HG02610 (cell line): ENCODE results near the gene KERA.
"Not testable (repeated sequence)": the region's sequence is repeated elsewhere in the genome, so short reads cannot be mapped to it uniquely, and the experiment has no call there.

Source experiments
- ATAC-seq: cut with Tn5 transposase; IDR thresholded peaks from one replicate; pipeline ENCODE4 v1.9.1; 2021; ENCODE audit warnings: mild to moderate bottlenecking, moderate library complexity; ENCODE audit not compliant: unreplicated experiment

KERA gene, protein sequence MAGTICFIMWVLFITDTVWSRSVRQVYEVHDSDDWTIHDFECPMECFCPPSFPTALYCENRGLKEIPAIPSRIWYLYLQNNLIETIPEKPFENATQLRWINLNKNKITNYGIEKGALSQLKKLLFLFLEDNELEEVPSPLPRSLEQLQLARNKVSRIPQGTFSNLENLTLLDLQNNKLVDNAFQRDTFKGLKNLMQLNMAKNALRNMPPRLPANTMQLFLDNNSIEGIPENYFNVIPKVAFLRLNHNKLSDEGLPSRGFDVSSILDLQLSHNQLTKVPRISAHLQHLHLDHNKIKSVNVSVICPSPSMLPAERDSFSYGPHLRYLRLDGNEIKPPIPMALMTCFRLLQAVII

DNA sequence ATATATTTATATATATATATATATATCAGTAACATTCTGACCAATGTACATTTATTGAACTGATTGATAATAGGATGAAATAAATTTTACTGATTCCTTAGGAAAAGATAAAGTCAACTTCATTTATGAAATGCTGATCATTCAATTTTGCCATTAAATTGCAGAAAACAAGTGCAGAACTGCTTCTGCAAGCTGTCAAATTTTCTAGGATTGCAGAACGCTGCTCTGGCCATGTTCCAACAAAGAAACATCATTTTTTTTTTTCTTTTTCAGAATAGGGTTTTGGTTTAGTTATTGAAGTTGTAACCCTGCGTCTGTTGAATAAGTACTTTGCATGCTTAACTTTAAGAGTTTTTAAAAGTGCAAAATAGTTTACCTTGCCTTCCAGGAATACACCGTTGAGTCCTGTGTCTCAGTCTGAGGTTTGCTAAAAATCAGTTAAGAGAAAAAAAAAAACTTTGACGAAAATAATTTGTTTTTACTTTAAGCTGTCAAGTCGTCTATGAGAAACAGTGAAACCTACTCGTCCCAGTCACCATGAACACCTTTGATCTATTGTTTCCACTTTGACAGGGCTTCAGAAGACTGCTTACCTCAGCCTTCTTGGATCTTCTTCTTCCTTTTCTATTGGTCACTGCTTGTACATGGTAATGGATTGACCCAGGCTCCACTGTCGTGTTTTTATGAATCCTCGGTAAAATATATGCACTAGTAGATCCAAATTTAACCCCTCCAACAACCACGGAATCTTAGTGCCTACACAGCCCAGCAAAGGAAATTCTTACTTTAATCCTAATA, at the start of gene KERA:
KERA (minus strand) TSS at position 657 of the 798 bp plus-strand sequence. CDS start 1,743 bp downstream, outside the sequence.
- ATAC-seq = no peak

DNA sequence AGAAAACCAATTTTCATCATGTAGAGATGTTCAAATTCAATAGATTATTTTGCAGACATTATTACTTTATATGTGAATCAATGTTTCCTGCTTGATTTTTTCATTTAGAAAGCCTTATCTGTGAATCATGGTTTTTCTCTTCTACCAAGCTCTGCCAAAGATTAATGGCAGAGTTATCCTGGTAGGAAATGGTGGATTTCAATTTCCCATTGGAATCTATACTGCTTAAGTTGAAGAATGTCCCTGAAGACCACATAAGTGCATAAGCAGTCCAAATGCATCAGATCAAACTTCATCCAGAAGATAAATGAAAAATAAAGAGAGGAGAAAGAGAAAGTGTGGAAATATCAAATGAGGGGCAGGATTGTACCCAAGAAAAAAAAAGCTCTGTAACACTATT, 48.5 kb upstream of the KERA start:
- ATAC-seq = no peak

DNA sequence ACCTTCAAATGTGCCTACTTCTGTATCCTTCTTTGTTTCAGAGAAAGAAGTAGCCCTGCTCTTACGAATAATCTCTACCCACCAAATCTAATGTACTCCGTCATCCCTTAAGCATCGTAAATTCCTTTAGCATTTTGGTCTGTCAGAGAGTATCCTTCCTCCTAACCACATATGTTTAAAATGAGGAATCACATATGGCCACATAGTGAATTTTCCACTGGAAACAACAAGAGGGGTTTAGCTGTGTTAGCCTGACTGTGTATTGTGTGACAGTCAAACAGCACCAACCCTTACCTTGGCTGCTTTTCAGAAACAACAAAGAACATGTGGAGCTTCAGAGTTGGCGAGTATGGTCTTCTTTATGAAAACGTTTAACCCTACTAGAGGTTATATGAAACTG, 48.0 kb upstream of the KERA start:
- no peak for ATAC-seq

DNA sequence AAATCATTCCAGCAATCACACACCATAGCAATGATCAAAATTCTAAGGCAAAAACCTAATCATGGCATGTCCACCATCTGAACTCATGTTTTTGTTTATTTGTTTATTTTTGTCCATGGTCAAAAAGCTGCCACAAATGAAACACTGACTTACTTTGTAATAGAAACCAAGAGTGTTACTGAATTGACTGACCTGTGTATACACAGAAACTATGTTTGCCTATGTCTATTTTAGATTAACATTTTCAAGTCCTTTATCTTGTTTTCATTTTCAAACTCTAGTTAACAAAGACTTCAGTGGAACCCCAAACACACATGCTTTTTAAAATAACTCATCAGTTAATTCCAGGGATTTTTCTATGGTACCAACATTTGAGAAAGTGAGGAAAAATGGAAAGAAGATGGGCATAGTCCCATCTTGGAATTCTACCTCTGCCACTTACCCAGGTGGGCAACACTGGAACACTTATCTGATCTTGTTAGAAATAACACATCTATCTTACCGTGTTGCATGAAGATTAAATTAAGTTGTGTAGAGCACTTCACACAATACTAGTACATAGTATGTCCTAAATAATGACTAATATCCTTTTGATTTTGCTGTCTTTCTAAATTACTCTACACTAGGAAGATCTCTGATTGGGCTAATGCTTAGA, 47.1 kb upstream of the KERA start:
- no peak for ATAC-seq

DNA sequence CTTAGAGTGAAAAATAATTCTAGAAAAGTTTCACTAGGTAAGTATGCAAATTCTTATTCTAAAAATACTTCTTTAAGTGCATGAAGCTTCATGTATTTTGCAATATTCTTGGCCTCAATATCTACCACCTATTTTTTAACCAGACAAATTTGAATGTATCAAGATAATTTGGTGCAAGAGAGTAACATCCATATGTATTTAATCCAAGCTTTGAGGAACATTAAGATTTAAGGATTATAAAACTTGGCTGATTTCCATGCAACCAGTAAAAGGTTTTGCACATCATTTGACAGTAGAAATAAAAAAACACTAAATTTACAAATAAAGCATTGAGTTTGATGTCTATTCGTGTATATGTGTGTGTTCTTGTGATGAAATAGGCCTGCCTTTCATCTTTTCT, 45.8 kb upstream of the KERA start:
- ATAC-seq = no peak

DNA sequence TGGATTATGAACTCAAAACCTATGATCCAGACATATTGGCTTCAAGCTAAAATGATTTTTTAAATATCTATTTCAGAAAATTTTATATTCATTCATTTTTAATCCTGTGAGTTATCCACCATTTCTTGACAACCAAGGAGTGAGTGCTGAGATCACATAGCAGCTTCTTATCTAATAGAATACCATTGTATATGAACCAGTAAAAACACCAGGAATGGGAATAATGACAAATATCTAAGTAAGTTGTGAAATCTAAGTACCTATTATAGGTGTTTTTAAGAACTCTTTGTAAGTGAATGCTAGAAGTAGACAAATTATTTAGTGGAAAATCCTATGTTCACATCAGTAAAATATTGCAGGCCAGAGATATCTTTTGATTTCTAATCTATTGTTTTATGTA, 45.3 kb upstream of the KERA start:
- no peak for ATAC-seq

DNA sequence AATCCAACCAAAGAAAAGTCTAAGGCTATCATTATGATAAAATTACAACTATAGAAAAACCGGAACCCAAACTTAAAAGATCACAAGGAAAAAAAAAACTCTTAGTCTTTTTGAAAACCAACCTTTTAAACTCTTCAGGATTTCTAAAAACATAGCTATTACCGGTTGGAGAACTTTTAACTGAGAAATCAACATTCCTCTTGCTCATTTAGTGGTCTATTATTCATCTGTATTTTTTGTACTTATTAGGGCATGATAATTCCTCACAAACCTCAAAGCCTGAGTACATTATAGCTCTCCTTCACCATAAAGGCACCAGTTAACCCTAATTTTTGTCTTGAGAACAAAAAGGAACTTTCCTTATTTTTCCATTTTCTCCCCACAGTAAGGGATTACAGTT, 43.1 kb upstream of the KERA start:
- ATAC-seq = no peak

DNA sequence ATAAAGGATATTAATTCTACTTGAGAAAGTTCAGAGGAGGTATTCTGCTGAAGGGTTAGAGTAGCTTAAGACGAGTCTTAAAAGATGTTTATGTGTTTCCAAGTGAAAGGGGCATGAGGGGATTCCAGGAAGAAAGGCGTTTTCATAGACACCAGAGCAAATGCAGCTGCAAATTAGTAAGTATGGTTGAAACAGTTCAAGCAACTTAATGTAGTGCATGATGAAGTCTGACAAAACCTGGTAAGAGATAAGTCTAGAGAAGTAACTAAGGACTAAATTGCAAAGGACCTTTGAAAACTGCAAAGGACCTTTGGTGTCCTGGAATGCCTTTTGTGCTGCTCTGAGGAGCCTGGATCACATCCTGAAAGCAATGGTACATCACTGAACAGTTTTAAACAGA, 42.0 kb upstream of the KERA start:
- no peak for ATAC-seq

DNA sequence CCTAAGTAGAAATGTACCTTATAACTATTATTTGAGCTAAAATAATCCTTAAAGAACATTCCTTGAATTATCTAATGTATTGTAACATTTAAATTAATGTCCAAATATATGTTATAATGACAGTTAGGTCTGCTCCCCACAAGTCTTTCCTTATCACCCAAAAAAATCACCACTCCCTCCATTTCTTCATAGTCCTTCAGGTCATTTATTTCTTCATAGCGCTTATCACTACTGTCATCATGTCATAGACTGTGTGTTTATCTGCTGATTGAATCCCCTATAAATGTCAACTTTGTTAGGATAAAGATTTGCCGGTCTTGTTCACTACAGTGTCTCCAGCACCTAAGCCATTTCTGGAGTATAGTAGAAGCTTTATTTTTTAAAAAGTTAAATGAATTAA, 41.5 kb upstream of the KERA start:
- ATAC-seq = no peak

DNA sequence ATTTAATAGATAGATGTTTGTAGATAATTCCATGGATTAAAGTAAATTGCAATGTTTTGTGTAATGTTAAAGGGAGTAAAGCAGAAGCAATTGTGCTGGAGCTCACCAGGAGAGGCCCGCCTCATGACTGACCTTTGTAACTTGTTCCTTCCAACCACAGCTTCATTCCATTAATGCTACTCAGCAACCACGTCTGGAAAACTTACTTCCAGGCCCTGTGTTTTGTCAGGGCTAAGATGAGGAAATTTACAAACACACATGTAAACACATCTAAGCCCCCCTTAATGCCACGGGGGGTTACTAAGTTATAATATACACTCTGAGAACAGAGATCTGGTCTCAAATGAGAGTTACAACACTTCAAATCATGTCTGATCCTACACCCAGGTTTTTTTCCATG, 41.1 kb upstream of the KERA start:
- ATAC-seq = no peak

DNA sequence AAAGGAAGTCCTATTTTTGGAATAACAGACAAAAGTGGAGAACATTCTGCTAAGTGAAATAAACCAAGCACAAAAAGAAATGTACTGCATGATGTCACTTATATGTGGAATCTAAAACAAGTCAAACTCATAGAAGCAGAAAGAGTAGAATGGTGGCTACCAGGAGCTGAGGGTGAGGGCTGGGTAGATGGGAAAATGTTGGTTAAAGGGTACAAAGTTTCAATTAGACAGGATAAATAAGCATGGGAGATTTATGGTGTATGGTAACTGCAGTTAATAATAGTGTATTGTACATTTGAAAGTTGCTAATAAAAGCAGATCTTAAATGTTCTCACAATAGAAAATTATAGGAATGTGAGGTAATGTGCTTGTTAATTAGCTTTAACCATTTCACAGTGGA, 40.6 kb upstream of the KERA start:
- no peak for ATAC-seq

DNA sequence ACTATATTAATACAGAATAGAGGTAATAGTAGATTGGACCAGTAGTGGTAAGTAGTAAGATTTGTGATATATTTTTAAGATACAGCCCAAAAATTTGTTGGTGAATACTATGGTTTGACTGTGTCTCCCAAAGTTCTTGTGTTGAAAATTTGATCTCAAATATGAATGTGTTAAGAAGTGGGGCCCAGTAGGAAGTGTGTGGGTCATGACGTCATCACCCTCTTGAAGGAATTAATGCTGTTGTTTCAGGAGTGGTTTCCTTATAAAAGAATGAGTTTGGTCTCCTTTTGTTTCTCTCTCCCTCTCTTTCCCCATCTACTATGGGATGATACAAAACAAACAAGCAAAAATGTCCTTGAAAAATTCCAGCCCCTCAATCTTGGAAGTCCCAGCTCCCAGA, 37.1 kb upstream of the KERA start:
- no peak for ATAC-seq

DNA sequence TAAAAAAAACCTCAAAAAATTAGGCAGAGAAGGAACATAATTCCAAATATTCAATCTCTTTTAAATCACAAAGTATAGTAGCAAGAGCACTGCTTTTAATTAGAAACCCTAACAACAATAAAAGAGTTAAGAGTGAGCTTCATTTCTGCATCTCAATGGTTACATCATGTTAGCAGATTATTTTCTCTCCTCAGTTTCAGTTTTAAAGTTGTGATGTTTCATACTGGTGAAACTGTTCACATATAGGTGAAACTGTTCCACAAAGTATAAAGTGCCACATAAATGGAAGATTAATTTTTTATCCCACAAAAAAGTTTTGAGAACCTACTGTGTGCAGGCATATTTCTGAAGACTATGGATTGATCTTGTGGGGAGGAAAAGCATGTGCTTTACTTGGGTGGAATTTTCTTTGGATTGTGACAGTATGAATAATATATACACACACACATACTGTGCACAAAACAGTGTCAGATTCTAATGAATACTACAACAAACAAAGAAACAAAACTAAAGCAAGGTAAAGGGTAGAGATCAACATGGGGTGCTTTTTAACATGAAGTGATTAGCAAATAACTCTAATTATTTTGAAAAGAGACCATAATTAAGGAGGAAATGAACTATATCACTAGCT, 36.3 kb upstream of the KERA start:
- no peak for ATAC-seq

DNA sequence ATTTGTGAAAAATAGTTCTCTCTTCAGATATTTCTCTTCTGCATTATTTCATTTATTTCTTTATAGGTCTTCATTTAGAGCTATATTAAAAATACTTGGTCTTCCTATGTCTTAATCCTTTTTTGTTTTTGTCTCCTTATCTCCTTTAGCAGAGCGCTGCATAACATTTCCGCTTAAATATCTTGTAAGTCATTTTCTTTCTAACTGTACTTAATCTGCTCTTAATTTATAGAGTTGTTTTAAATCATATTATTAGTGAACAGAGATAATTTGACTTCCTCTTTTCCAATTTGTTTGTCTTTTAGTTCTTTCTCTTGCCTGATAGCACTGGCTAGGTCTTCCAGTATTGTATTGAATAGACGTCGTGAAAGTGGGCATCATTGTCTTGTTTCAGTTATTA, 35.5 kb upstream of the KERA start:
- ATAC-seq = no peak

DNA sequence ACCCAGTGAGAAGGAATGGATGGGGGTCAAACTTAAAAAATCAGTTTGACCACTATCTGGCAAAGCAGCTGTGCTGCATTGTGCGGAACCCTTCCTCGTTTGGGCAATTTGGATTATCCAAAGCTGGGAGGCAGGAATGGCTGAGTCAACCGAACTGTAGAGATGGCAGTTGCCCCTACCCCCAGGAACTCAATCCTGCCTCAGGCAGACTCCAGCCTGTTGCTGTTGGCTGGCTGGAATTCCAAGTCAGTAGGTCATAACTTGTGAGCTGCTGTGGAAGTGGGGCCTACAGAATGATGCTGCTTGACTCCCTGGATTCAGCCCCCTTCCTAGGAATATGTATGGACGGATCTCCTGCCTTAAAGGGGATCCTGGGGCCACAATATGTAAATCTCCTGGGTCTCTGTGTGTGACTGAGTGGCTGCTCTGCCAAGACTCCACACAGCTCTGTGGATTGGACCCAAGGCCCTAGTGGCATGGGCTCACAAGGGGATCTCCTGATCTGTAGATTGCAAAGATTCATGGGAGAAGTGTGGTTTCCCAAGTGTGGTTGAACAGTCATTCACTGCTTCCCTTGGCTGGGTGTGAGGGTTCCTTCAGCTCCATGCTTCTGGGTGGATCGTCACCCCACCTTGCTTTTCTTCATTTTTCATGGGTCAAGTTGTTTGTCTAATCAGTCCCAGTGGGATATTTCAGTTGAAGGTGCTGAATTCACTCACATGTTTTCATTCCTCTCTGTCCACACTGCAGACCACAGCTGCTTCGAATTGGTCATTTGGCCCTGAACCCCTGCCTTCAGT, 34.3 kb upstream of the KERA start:
- no peak for ATAC-seq

DNA sequence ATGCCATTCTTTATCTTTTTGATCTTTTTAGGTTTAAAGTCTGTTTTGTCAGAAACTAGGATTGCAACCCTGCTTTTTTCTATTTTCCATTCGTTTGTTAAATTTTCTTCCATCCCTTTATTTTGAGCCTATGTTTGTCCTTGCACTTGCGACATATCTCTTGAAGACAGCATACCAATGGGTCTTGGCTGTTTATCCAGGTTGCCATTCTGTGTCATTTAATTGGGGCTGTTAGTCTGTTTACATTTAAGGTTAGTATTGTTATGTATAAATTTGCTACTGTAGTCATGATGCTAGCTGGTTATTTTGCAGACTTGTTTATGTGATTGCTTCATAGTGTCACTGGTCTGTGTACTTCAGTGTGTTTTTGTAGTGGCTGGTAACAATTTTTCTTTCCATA, 32.1 kb upstream of the KERA start:
- ATAC-seq = not testable (repeated sequence)

DNA sequence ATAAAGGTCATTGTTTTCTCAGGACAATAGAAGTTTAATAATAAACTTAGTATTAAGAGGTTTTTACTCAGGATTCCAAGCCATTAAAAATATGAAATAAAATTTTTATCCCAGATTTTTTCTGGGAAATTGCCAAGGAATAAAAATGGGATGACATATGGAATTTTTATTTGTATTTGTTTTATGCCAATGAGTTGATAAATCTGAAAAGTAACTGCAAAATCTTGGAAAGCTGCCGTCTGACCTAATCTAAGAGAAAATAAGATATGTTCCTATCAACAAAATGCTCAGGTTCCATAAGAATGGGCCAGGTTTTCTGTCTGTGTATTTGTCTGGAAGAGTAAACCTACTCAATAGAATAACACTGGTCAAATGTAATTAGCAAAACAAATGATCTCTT, 22.2 kb upstream of the KERA start:
- no peak for ATAC-seq

DNA sequence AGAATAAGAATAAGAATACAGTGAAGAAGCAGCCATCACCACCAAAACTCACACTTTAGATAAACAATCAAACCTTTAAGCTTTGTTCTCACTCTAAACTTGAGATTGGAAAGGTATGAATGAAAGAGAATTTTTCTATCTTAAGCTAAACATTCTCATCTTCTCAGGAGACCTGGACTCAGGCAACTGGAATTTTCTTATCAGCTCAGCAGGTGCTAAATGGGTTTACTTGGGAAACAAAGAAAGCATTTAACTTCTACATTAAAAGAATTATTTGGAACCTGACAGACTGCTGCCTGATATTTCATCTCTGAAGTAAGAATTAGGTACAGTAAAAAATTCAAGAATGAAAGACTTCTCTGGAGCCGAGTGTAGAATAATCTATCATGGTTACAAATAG, 20.7 kb upstream of the KERA start:
- ATAC-seq = no peak

DNA sequence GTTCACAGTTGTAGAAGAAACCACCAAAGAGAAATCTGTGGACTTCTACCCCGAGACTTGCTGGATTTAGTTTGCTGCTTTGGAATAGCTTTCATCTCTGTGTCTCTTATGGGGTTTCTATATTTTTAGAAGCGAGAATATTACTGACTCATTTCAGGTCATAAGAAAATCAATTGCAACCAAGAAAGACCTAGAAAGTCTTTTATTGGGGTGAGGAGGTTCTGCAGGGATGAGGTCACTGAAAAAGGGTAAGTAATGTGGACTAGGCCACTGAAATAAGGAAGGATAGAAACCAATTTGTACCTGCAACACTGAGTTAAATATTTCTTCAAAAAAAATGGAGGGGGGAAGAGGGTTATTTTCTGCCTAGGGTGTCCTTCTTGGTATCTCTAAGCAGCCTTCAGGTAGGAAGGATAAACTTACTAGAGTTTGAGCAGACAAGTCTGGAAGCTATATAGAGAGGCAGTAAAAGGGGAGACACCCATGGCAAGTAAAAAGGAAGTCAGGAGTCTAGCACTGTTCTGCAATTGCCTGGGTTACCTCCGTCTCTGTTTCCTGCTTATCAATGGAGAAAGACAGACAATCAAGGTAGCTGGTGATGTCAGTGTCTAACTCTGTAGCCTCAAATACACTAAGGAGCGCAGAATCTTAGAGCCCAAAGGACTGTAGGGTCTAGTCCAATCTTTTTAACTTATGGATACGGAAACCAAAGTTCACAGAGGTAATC, 19.6 kb upstream of the KERA start:
- no peak for ATAC-seq

DNA sequence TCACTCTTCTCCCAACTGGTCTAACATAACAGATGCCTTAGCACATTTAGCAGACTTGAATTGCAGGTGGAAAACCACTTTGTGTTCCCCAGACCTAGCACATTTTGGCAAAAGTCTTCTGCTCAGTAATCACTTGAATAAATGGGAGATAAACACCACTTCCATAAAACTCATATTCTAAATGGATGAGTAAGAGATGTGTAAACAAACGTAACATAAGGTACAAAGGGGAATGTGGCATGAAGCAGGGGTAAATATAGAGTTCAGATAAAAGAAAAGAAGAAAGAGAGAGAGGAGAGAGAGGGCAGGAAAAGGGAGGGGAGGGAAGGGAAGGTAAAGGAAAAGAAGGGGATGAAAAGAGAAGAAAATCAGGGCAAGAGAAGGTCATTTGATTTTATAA, 17.0 kb upstream of the KERA start:
- ATAC-seq = no peak
